Endothelial cell of umbilical vein (primary cell): Measurements from ENCODE around the gene SON. TPM values are rescaled to one million over a fixed set of nuclear protein-coding genes. Genes with fewer than 3 reads are reported as not detected.
"Not testable (repeated sequence)": the region's sequence is repeated elsewhere in the genome, so short reads cannot be mapped to it uniquely, and the experiment has no call there.

ENCODE experiments used
- BruUV-seq: library from RNA; stranded (reverse); fragments of 400-500 nt; replicated peaks from 2 replicates; lab custom pipeline; 2021; lab: Mats Ljungman, UMichigan
- CTCF ChIA-PET: fragments of 300-600, 350-600 bp; sonication (Branson Sonifier 250); formaldehyde crosslinking; loops from one replicate; lab custom pipeline; 2021; ENCODE audit warnings: antibody characterized with exemption, inconsistent platforms; lab: Charles Lee
- POLR2A ChIA-PET: fragments of 300-600, 350-600 bp; sonication (Branson Sonifier 250); formaldehyde crosslinking; loops from one replicate; lab custom pipeline; 2021; ENCODE audit warnings: antibody characterized with exemption, inconsistent platforms; lab: Charles Lee
- DNase-seq: peaks from one replicate; pipeline ENCODE4 v3.0.0-alpha.2; 2011; ENCODE audit warnings: low read depth, low spot score
- FAIRE-seq: peaks from 2 replicates; lab custom pipeline; 2011; peaks lifted over from hg19 to GRCh38; lab: Jason Lieb, UNC
- H2AFZ ChIP-seq: 2 replicates; pipeline ENCODE4 v1.6.0; 2012; ENCODE audit warnings: low read depth, low read length, control low read depth, inconsistent platforms
- H3K27ac ChIP-seq: 2 replicates; pipeline ENCODE4 v1.5.1; 2011; ENCODE audit warnings: low read depth, mild to moderate bottlenecking, control low read depth, low read length, moderate library complexity; ENCODE audit not compliant: insufficient read depth
- H3K27me3 ChIP-seq, 2 experiments: 2 replicates each; pipeline versions ENCODE4 v1.6.0 to v1.6.1; 2011; ENCODE audit warnings: low read length in 2 of 2, mixed read lengths in 1 of 2; ENCODE audit not compliant: control insufficient read depth in 2 of 2, insufficient read depth in 2 of 2
- H3K36me3 ChIP-seq, 2 experiments: 2 replicates in 1 of 2; 3 replicates in 1 of 2; pipeline ENCODE4 v1.5.1; 2011; ENCODE audit warnings: low read length in 2 of 2, mild to moderate bottlenecking in 1 of 2, moderate library complexity in 1 of 2; ENCODE audit not compliant: control insufficient read depth in 2 of 2, insufficient read depth in 2 of 2; ENCODE audit errors: extremely low read depth in 1 of 2
- H3K4me1 ChIP-seq: 3 replicates; pipeline ENCODE4 v1.5.1; 2011; ENCODE audit warnings: mild to moderate bottlenecking, low read length; ENCODE audit not compliant: control insufficient read depth, insufficient read depth; ENCODE audit errors: extremely low read depth
- H3K4me2 ChIP-seq: 2 replicates; pipeline ENCODE4 v1.6.1; 2011; ENCODE audit warnings: low read length, control low read depth, mixed read lengths; ENCODE audit not compliant: insufficient read depth
- H3K4me3 ChIP-seq, 3 experiments: fragments of 200-600 bp in 1 of 3; sonication (generic), shearing (Covaris generic) in 1 of 3; replicated peaks in 1 of 3; 2 replicates each; pipeline ENCODE4 v1.5.1; 2011 to 2016; ENCODE audit warnings: control low read depth in 3 of 3, low read length in 3 of 3, mild to moderate bottlenecking in 2 of 3, inconsistent platforms in 1 of 3, low read depth in 1 of 3, moderate library complexity in 1 of 3; ENCODE audit not compliant: insufficient read depth in 1 of 3
- H3K79me2 ChIP-seq: 2 replicates; pipeline ENCODE4 v1.6.0; 2012; ENCODE audit warnings: low read length, inconsistent platforms; ENCODE audit not compliant: control insufficient read depth, insufficient read depth
- H3K9ac ChIP-seq: replicated peaks from 2 replicates; pipeline ENCODE3; 2011; ENCODE audit warnings: low read length, control low read depth; ENCODE audit not compliant: insufficient read depth; ENCODE audit errors: extremely low read depth
- H3K9me1 ChIP-seq: replicated peaks from 3 replicates; pipeline ENCODE4 v1.6.0; 2011; ENCODE audit warnings: mild to moderate bottlenecking, low read length; ENCODE audit not compliant: control insufficient read depth, insufficient read depth; ENCODE audit errors: extremely low read depth
- H3K9me3 ChIP-seq: replicated peaks from 2 replicates; pipeline ENCODE4 v1.5.1; 2012; ENCODE audit warnings: low read length, inconsistent platforms; ENCODE audit not compliant: control insufficient read depth, insufficient read depth
- H4K20me1 ChIP-seq: replicated peaks from 2 replicates; pipeline ENCODE3; 2011; ENCODE audit warnings: mild to moderate bottlenecking, low read length; ENCODE audit not compliant: control insufficient read depth, insufficient read depth; ENCODE audit errors: extremely low read depth
- CTCF ChIP-seq, 2 donors: IDR thresholded peaks; 1 replicate in 1 of 2; 2 replicates in 1 of 2; pipeline ENCODE4 v1.5.1; 2011; ENCODE audit warnings: low read length in 2 of 2, mild to moderate bottlenecking in 2 of 2, moderate library complexity in 2 of 2, control low read depth in 1 of 2, inconsistent platforms in 1 of 2, low read depth in 1 of 2; ENCODE audit not compliant: insufficient read depth in 1 of 2; ENCODE audit errors: extremely low read depth in 1 of 2
- EZH2 ChIP-seq: IDR thresholded peaks from 2 replicates; pipeline ENCODE4 v1.6.1; 2012; ENCODE audit warnings: borderline replicate concordance, low read depth, mild to moderate bottlenecking, moderate library complexity, low read length, inconsistent platforms; ENCODE audit not compliant: severe bottlenecking
- FOS ChIP-seq: IDR thresholded peaks from 2 replicates; pipeline ENCODE4 v1.6.1; 2011; ENCODE audit warnings: mild to moderate bottlenecking, low read length, moderate library complexity, borderline replicate concordance; ENCODE audit not compliant: insufficient read depth
- GATA2 ChIP-seq: IDR thresholded peaks from 2 replicates; pipeline ENCODE4 v1.7.0; 2011; ENCODE audit warnings: low read depth, mild to moderate bottlenecking, moderate library complexity, mixed read lengths, low read length; ENCODE audit not compliant: insufficient read length, insufficient read depth
- JUN ChIP-seq: IDR thresholded peaks from 2 replicates; pipeline ENCODE4 v1.6.1; 2011; ENCODE audit warnings: borderline replicate concordance, low read depth; ENCODE audit not compliant: insufficient read length, insufficient read depth
- MYC ChIP-seq: IDR thresholded peaks from one replicate; pipeline ENCODE4 v1.6.1; 2011; ENCODE audit warnings: mild to moderate bottlenecking, low read depth, low read length
- POLR2A ChIP-seq: IDR thresholded peaks from 2 replicates; pipeline ENCODE4 v1.6.1; 2012; ENCODE audit warnings: low read depth, mild to moderate bottlenecking, control low read depth, low read length
- POLR2AphosphoS5 ChIP-seq: IDR thresholded peaks from 2 replicates; pipeline ENCODE4 v1.6.1; 2012; ENCODE audit warnings: low read depth, mild to moderate bottlenecking, control low read depth, low read length, moderate library complexity; ENCODE audit not compliant: insufficient read depth
- dilution Hi-C: fragments of 300-500 bp; cut with MboI; formaldehyde crosslinking; loops from one replicate; pipeline ENCODE4 v1.15.0; 2019; ENCODE audit warnings: low sequenced_read_pairs; ENCODE audit not compliant: extremely low pct_ligation_motif_present
- intact Hi-C: fragments of 100-400 bp; cut with micrococcal nuclease; formaldehyde crosslinking; loops from one replicate; pipeline ENCODE4 v1.10.0; 2022
- polyA plus RNA-seq, 4 experiments: library from polyadenylated mRNA; depleted of rRNA in 3 of 4; stranded (reverse) in 3 of 4; unstranded in 1 of 4; fragments of >200 nt; gene quantifications; 2 replicates each; pipeline versions ENCODE4 v1.2.1 to v1.2.3, GENCODE V29; 2011 to 2012; ENCODE audit warnings: missing spikeins in 1 of 4
- total RNA-seq: library from RNA; stranded (reverse); gene quantifications from 2 replicates; pipeline ENCODE4 v1.2.3, GENCODE V29; 2021
- TF ChIP-seq, protein P1 (sequence below): IDR thresholded peaks from 2 replicates; pipeline ENCODE4 v1.6.1; 2011; ENCODE audit not compliant: insufficient read depth, insufficient read length

Gene SON
- total and polyA plus RNA-seq, 2 donors (not counting 3 experiments of a cell fraction or from before 2014, with no cell fraction given), result 107 to 304 TPM

DNA sequence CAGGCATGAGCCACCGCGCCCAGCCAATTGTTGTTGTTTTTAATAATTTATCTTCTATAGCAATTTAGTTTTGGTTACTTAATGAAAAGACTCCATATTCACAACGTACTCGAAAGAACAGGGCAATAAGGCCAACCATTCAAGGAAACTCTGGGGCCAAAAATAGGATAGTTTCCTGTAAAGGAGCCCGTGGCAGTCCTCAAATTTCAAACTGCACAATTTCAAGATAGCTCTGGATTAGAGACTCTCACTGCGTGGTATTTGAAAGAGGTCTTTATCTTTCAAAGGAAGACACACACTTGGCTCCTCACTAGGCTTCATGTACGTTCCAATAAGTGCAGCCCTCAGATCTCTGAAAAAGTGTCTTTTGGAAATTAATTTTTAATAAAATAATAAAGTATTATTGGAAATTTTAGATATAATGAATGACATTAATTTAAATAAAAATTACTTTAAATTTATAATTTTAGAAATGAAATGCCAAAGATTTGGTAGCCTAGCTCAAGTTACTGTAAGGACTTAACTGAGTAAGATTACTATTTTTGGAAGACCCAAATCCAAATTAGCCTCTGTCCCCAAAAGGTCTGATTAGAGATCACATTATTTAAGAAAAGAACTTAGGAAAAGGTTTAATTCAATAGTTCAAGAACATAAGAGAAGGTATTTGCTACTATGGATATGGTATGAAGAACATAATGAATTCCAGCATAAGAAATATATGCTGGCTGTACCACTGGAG is 68.3 kb downstream of the SON start:
- Histone ChIP-seq H3K9ac (no peak overlapping the region), H4K20me1 (no peaks in the 10 kb centered on the region), H3K79me2 (no peaks in the 10 kb centered on the region), H3K27ac (no peak overlapping the region), H3K9me3 (no peaks in the 10 kb centered on the region), H3K4me1 (peaks cover 11% of the 10 kb centered on the region), H3K36me3 (no peaks in the 10 kb centered on the region), H3K4me3 (no peak overlapping the region), H3K27me3 (no peaks in the 10 kb centered on the region), H3K4me2 (no peak overlapping the region), H3K9me1 (no peaks in the 10 kb centered on the region), H2AFZ (no peak overlapping the region)
- ChIA-PET POLR2A (no interaction called here), CTCF (interaction anchor here (2.4 kb wide), 1 partner anchor 9 kb away, joined by 9 read pairs; no protein-coding TSS in a partner anchor)
- FAIRE-seq (no peak), DNase-seq (no peak)
- no TSS peak for BruUV-seq
- TF ChIP-seq JUN, result no peak
- TF ChIP-seq FOS, result no peak
- TF ChIP-seq GATA2, result no peak
- TF ChIP-seq EZH2, result no peak
- TF ChIP-seq POLR2AphosphoS5, result no peak
- no peak for TF ChIP-seq POLR2A
- TF ChIP-seq, protein P1, sequence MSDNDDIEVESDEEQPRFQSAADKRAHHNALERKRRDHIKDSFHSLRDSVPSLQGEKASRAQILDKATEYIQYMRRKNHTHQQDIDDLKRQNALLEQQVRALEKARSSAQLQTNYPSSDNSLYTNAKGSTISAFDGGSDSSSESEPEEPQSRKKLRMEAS, result no peak
- TF ChIP-seq MYC, result no peak
- no peak for TF ChIP-seq CTCF (IDR thresholded peaks at IDR 0.05; ENCODE audit: extremely low read depth in 1 of 2, insufficient read depth in 1 of 2, low read depth in 1 of 2, low read length in 2 of 2)
- dilution Hi-C loops, result no loop called here
- intact Hi-C loops, result no loop called here

DNA sequence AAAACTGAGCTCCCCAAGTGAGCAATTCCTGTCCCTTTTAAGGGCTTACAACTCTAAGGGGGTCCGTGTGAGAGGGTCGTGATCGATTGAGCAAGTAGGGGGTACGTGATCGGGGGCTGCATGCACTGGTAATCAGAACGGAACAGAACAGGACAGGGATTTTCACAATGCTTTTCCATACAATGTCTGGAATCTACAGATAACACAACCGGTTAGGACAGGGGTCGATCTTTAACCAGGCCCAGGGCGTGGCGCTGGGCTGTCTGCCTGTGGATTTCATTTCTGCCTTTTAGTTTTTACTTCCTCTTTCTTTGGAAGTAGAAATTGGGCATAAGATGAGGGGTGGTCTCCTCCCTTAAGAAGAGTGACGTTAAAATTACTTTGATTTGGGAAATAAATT is 74.7 kb downstream of the SON start:
- intact Hi-C loops, H3K4me3 ChIP-seq, H3K27ac ChIP-seq, H3K9ac ChIP-seq, H3K36me3 ChIP-seq, H3K4me1 ChIP-seq, H2AFZ ChIP-seq, FAIRE-seq, dilution Hi-C loops, H4K20me1 ChIP-seq, H3K79me2 ChIP-seq, POLR2A ChIA-PET, H3K9me1 ChIP-seq, H3K4me2 ChIP-seq, H3K9me3 ChIP-seq, H3K27me3 ChIP-seq, BruUV-seq, DNase-seq: not testable (repeated sequence)
- CTCF ChIA-PET, result interaction anchor here (1.2 kb wide), 1 partner anchor 12 kb away, joined by 5 read pairs; no protein-coding TSS in a partner anchor
